ENCODE measurements around the gene SLC35B2. TPM values are rescaled to one million over a fixed set of nuclear protein-coding genes. Genes with fewer than 3 reads are reported as not detected.

Gene SLC35B2
- total and polyA plus RNA-seq, 9 of the 15 experiments (the other 6 are each of a cell fraction or from before 2014, with no cell fraction given), result 14.5 to 59.1 (median 47.1) TPM

GRCh38 chr6:44265722-44266233, 8.4 kb upstream of the SLC35B2 start (continued):
- TF ChIP-seq FOXP1 (CRISPR knock-in tag; IDR thresholded peaks at IDR 0.05), result no peak
- TF ChIP-seq ZSCAN29 (IDR thresholded peaks at IDR 0.05), result no peak
- no peak for TF ChIP-seq POLR2A (conservative IDR thresholded peaks at IDR 0.05)
- TF ChIP-seq CEBPZ (IDR thresholded peaks at IDR 0.05; ENCODE audit: borderline replicate concordance, low read depth, low read length), result no peak
- TF ChIP-seq SMARCA5 (IDR thresholded peaks at IDR 0.05), result peak; percentile 83; the same call in 1 of the 2 replicates
- no peak for TF ChIP-seq ZNF274 (IDR thresholded peaks at IDR 0.05; ENCODE audit: borderline replicate concordance, low read depth, low read length)
- no peak for TF ChIP-seq NFIX (CRISPR knock-in tag; IDR thresholded peaks at IDR 0.05; ENCODE audit: low read depth)
- TF ChIP-seq CSDE1 (IDR thresholded peaks at IDR 0.05), result no peak; a peak in 1 of 4 replicates
- peak in 1 of 2 experiments; percentile 18; a peak in 1 of 4 replicates for TF ChIP-seq NRF1 (conservative IDR thresholded peaks at IDR 0.05 in 1 of 2, IDR thresholded peaks at IDR 0.05 in 1 of 2)
- no peak for TF ChIP-seq GATAD2A (IDR thresholded peaks at IDR 0.05)
- no peak for TF ChIP-seq MAFK (IDR thresholded peaks at IDR 0.05; ENCODE audit: low read length)
- TF ChIP-seq DPF2 (IDR thresholded peaks at IDR 0.05), result peak; percentile 84
- TF ChIP-seq SP1 (CRISPR knock-in tag; IDR thresholded peaks at IDR 0.05), result peak; percentile 13; the same call in 1 of the 2 replicates
- TF ChIP-seq HDGF (IDR thresholded peaks at IDR 0.05), result 0 out of 2 replicates have a peak, but pooled peaks have one; percentile 87
- TF ChIP-seq ETV1 (tag; conservative IDR thresholded peaks at IDR 0.05; ENCODE audit: low read depth), result peak; percentile 48; the same call in 1 of the 2 replicates
- TF ChIP-seq SRSF7 (optimal IDR thresholded peaks at IDR 0.05; ENCODE audit: low read depth, low read length), result no peak
- TF ChIP-seq HSF4 (CRISPR knock-in tag; IDR thresholded peaks at IDR 0.05; ENCODE audit: borderline replicate concordance), result no peak
- TF ChIP-seq FOXK2 (conservative IDR thresholded peaks at IDR 0.05 in 1 of 2, IDR thresholded peaks at IDR 0.05 in 1 of 2; ENCODE audit: low read depth in 2 of 2), result 0 out of 4 replicates have a peak, but pooled peaks of 1 of the 2 experiments have one; percentile 55
- TF ChIP-seq HDAC1 (IDR thresholded peaks at IDR 0.05), result no peak
- TF ChIP-seq EHMT2 (IDR thresholded peaks at IDR 0.05), result peak; percentile 67

Measured in K562 (cell line).